Breast epithelium (tissue), 3 donors: Measurements from ENCODE around the gene GOLGA8N.
A peak's percentile ranks its signal among the peaks of the same experiment; 100 is the strongest.
"Not testable (repeated sequence)": the region's sequence is repeated elsewhere in the genome, so short reads cannot be mapped to it uniquely, and the experiment has no call there.

Experiments used
- CTCF ChIP-seq, 3 donors: fragments of 450-650 bp; IDR thresholded peaks; one replicate each; pipeline ENCODE4 v1.5.1; 2016 to 2017; ENCODE audit warnings: antibody characterized with exemption in 3 of 3, mild to moderate bottlenecking in 3 of 3, moderate library complexity in 3 of 3
- POLR2A ChIP-seq: fragments of 450-650 bp; IDR thresholded peaks from one replicate; pipeline ENCODE4 v1.6.1; 2016; ENCODE audit warnings: antibody characterized with exemption, mild to moderate bottlenecking, moderate library complexity
- POLR2AphosphoS5 ChIP-seq, 3 donors: sonication (generic); formaldehyde crosslinking; IDR thresholded peaks; one replicate each; pipeline ENCODE4 v1.6.1; 2017; ENCODE audit warnings: antibody characterized with exemption in 3 of 3

- not testable (repeated sequence) for TF ChIP-seq CTCF (IDR thresholded peaks at IDR 0.05); POLR2A
- peak in 1 of 3 donors; percentile 52 for TF ChIP-seq POLR2AphosphoS5 (IDR thresholded peaks at IDR 0.05)
Observed at GRCh38 chr15:32615051-32615870, 22.0 kb downstream of the GOLGA8N start, which contains the start of gene ARHGAP11A.
